ENCODE measurements around the gene TMEM120A. TPM values are rescaled to one million over a fixed set of nuclear protein-coding genes. Genes with fewer than 3 reads are reported as not detected.

Gene TMEM120A
- total RNA-seq, 4 donors from 2014 or later = 57.6 to 119 (median 92.0) TPM

DNA sequence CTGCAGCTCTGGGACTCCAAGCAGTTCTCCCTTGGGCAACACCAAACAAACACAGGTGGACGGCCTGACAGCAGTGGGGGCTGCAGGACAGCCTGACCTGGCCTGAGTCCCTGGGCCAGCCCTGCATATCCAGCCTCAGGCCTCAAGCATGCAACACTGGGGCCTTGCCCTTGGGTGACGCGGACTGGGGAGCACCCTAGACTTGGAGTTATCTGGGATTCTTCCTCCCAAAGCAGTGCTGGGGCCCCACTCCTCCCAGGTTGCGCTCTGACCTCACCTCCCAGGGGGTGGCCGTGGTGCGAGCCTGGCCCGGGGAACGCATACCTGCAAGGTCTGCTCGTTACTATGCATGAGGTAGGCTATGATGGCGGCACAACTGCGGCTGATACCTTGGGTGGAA, 6.2 kb upstream of the TMEM120A start:
- H3K4me1 ChIP-seq = no peaks in the 10 kb centered on the region
- TF ChIP-seq POLR2A (IDR thresholded peaks at IDR 0.05) (no peak), CTCF (IDR thresholded peaks at IDR 0.05) (no peak), POLR2AphosphoS5 (IDR thresholded peaks at IDR 0.05) (no peak), EP300 (IDR thresholded peaks at IDR 0.05; ENCODE audit: low read depth) (no peak)
- no peak overlapping the region for H3K27ac ChIP-seq
- H3K4me3 ChIP-seq = no peak overlapping the region
- 94 to 100% methylated on average over 3 to 11 of the region's 11 CpGs for WGBS, 2 donors (ENCODE audit: low coverage in 1 of 2)
- DNase-seq = no peak
- H3K9me3 ChIP-seq = no peaks in the 10 kb centered on the region
- in situ Hi-C loops (cut with MboI; ENCODE audit: low pct_ligation_motif_present in 1 of 4, low pct_unique_long_range_greater_than_20kb in 1 of 4, low sequenced_read_pairs in 3 of 4) = no loop called here
- intact Hi-C loops (cut with DNase I; ENCODE audit: low total_unique reads) = no loop called here
- H3K27me3 ChIP-seq = no peaks in the 10 kb centered on the region
- H3K36me3 ChIP-seq = peaks cover 0 to 16% (median 8%) of the 10 kb centered on the region in 4 donors

GRCh38 chr7:75998038-75998437, 3.6 kb upstream of the TMEM120A start:
- intact Hi-C loops (cut with DNase I; ENCODE audit: low total_unique reads) = loop anchor here (10.0 kb wide), 1 partner anchor 83 kb away; the partner anchor contains the start of gene POR
- TF ChIP-seq POLR2A (IDR thresholded peaks at IDR 0.05) (no peak), CTCF (IDR thresholded peaks at IDR 0.05) (no peak), EP300 (IDR thresholded peaks at IDR 0.05; ENCODE audit: low read depth) (no peak), POLR2AphosphoS5 (IDR thresholded peaks at IDR 0.05) (no peak)
- Histone ChIP-seq H3K4me1 (peaks cover 5 to 20% (median 14%) of the 10 kb centered on the region in 4 donors), H3K36me3 (peaks cover 0 to 8% (median 0%) of the 10 kb centered on the region in 4 donors), H3K9me3 (no peaks in the 10 kb centered on the region), H3K4me3 (no peak overlapping the region), H3K27me3 (no peaks in the 10 kb centered on the region), H3K27ac (no peak overlapping the region)
- 93% methylated on average over 1 of the region's 1 CpG; no CpG with 5 or more reads in 1 of the 2 donors for WGBS, 2 donors (ENCODE audit: low coverage in 1 of 2)
- in situ Hi-C loops (cut with MboI; ENCODE audit: low pct_ligation_motif_present in 1 of 4, low pct_unique_long_range_greater_than_20kb in 1 of 4, low sequenced_read_pairs in 3 of 4) = loop anchor here in 1 of 4 donors (10.0 kb wide), 2 partner anchors 83 to 123 kb away; partner anchors contain the start of genes POR and RHBDD2
- DNase-seq = no peak

GRCh38 chr7:75996476-75996875, 2.1 kb upstream of the TMEM120A start:
- Histone ChIP-seq H3K36me3 (peaks cover 0 to 4% (median 0%) of the 10 kb centered on the region in 4 donors), H3K9me3 (no peaks in the 10 kb centered on the region), H3K4me3 (no peak overlapping the region), H3K27me3 (no peaks in the 10 kb centered on the region), H3K27ac (no peak overlapping the region), H3K4me1 (peaks cover 6 to 21% (median 16%) of the 10 kb centered on the region in 4 donors)
- DNase-seq = no peak
- intact Hi-C loops (cut with DNase I; ENCODE audit: low total_unique reads) (loop anchor here (10.0 kb wide), 1 partner anchor 82 kb away; the partner anchor contains the start of gene POR), in situ Hi-C loops (cut with MboI; ENCODE audit: low pct_ligation_motif_present in 1 of 4, low pct_unique_long_range_greater_than_20kb in 1 of 4, low sequenced_read_pairs in 3 of 4) (loop anchor here in 1 of 4 donors (10.0 kb wide), 2 partner anchors 82 to 122 kb away; partner anchors contain the start of genes POR and RHBDD2)
- 80 to 88% methylated on average over 2 to 4 of the region's 4 CpGs for WGBS, 2 donors (ENCODE audit: low coverage in 1 of 2)
- TF ChIP-seq EP300 (IDR thresholded peaks at IDR 0.05; ENCODE audit: low read depth) (no peak), POLR2A (IDR thresholded peaks at IDR 0.05) (no peak)

GRCh38 chr7:75995996-75996395, 1.6 kb upstream of the TMEM120A start:
- H3K4me3 ChIP-seq = no peak overlapping the region
- H3K9me3 ChIP-seq = no peaks in the 10 kb centered on the region
- DNase-seq = no peak
- H3K4me1 ChIP-seq = peaks cover 6 to 24% (median 17%) of the 10 kb centered on the region in 4 donors
- in situ Hi-C loops (cut with MboI; ENCODE audit: low pct_ligation_motif_present in 1 of 4, low pct_unique_long_range_greater_than_20kb in 1 of 4, low sequenced_read_pairs in 3 of 4) = loop anchor here in 1 of 4 donors (10.0 kb wide), 2 partner anchors 81 to 121 kb away; partner anchors contain the start of genes POR and RHBDD2
- H3K27me3 ChIP-seq = no peaks in the 10 kb centered on the region
- H3K27ac ChIP-seq = no peak overlapping the region
- no peak for TF ChIP-seq CTCF (IDR thresholded peaks at IDR 0.05)
- no peak for TF ChIP-seq POLR2A (IDR thresholded peaks at IDR 0.05)
- no peak for TF ChIP-seq EP300 (IDR thresholded peaks at IDR 0.05; ENCODE audit: low read depth)
- TF ChIP-seq POLR2AphosphoS5 (IDR thresholded peaks at IDR 0.05) = no peak
- 98% methylated on average over 5 of the region's 5 CpGs; no CpG with 5 or more reads in 1 of the 2 donors for WGBS, 2 donors (ENCODE audit: low coverage in 1 of 2)
- intact Hi-C loops (cut with DNase I; ENCODE audit: low total_unique reads) = loop anchor here (10.0 kb wide), 1 partner anchor 81 kb away; the partner anchor contains the start of gene POR
- no peaks in the 10 kb centered on the region for H3K36me3 ChIP-seq
